ENCODE measurements around the gene ZNF195.
A peak's percentile ranks its signal among the peaks of the same experiment; 100 is the strongest.

Gene ZNF195

GRCh38 chr11:3346587-3346986 lies 32.4 kb downstream of the ZNF195 start:
- Histone ChIP-seq H3K4me1 (no peaks in the 10 kb centered on the region), H3K9ac (no peak overlapping the region), H3K36me3 (ENCODE audit: control insufficient read depth, insufficient read depth, low read length) (no peaks in the 10 kb centered on the region), H3K9me3 (ENCODE audit: control insufficient read depth, low read length) (no peaks in the 10 kb centered on the region), H3K27ac (no peak overlapping the region), H3K4me2 (ENCODE audit: low read length) (no peak overlapping the region), H3K79me2 (no peaks in the 10 kb centered on the region), H2AFZ (no peak overlapping the region), H3K4me3 (ENCODE audit: low read depth, low read length) (no peak overlapping the region), H3K27me3 (ENCODE audit: control insufficient read depth, insufficient read depth, low read length) (no peaks in the 10 kb centered on the region)
- TF ChIP-seq CTCF (IDR thresholded peaks at IDR 0.05), result no peak

GRCh38 chr11:3345736-3346135 lies 33.2 kb downstream of the ZNF195 start:
- no peak overlapping the region for H3K4me2 ChIP-seq (ENCODE audit: low read length)
- H3K27me3 ChIP-seq (ENCODE audit: control insufficient read depth, insufficient read depth, low read length), result no peaks in the 10 kb centered on the region
- H3K4me1 ChIP-seq, result no peaks in the 10 kb centered on the region
- H3K27ac ChIP-seq, result no peak overlapping the region
- no peak overlapping the region for H3K4me3 ChIP-seq (ENCODE audit: low read depth, low read length)
- no peak overlapping the region for H3K9ac ChIP-seq
- no peak for TF ChIP-seq CTCF (IDR thresholded peaks at IDR 0.05)
- H3K79me2 ChIP-seq, result no peaks in the 10 kb centered on the region
- H3K36me3 ChIP-seq (ENCODE audit: control insufficient read depth, insufficient read depth, low read length), result no peaks in the 10 kb centered on the region
- H2AFZ ChIP-seq, result no peak overlapping the region
- H3K9me3 ChIP-seq (ENCODE audit: control insufficient read depth, low read length), result no peaks in the 10 kb centered on the region

GRCh38 chr11:3344327-3345174 lies 34.4 kb downstream of the ZNF195 start:
- H2AFZ ChIP-seq, result no peak overlapping the region
- no peak for TF ChIP-seq CTCF (IDR thresholded peaks at IDR 0.05)
- H3K27me3 ChIP-seq (ENCODE audit: control insufficient read depth, insufficient read depth, low read length), result no peaks in the 10 kb centered on the region
- H3K9ac ChIP-seq, result no peak overlapping the region
- no peak overlapping the region for H3K4me2 ChIP-seq (ENCODE audit: low read length)
- no peaks in the 10 kb centered on the region for H3K4me1 ChIP-seq
- H3K9me3 ChIP-seq (ENCODE audit: control insufficient read depth, low read length), result no peaks in the 10 kb centered on the region
- H3K4me3 ChIP-seq (ENCODE audit: low read depth, low read length), result no peak overlapping the region
- no peaks in the 10 kb centered on the region for H3K79me2 ChIP-seq
- no peaks in the 10 kb centered on the region for H3K36me3 ChIP-seq (ENCODE audit: control insufficient read depth, insufficient read depth, low read length)
- no peak overlapping the region for H3K27ac ChIP-seq

- Histone ChIP-seq H3K4me1 (no peaks in the 10 kb centered on the region), H3K9ac (no peak overlapping the region), H3K36me3 (ENCODE audit: control insufficient read depth, insufficient read depth, low read length) (no peaks in the 10 kb centered on the region), H2AFZ (no peak overlapping the region), H3K27me3 (ENCODE audit: control insufficient read depth, insufficient read depth, low read length) (no peaks in the 10 kb centered on the region), H3K79me2 (no peaks in the 10 kb centered on the region), H3K4me3 (ENCODE audit: low read depth, low read length) (no peak overlapping the region), H3K4me2 (ENCODE audit: low read length) (no peak overlapping the region), H3K9me3 (ENCODE audit: control insufficient read depth, low read length) (no peaks in the 10 kb centered on the region), H3K27ac (no peak overlapping the region)
- TF ChIP-seq CTCF (IDR thresholded peaks at IDR 0.05), result no peak
Measured at GRCh38 chr11:3342709-3343108, 36.2 kb downstream of the ZNF195 start.

- Histone ChIP-seq H3K36me3 (ENCODE audit: control insufficient read depth, insufficient read depth, low read length) (no peaks in the 10 kb centered on the region), H2AFZ (no peak overlapping the region), H3K9ac (no peak overlapping the region), H3K4me3 (ENCODE audit: low read depth, low read length) (no peak overlapping the region), H3K27me3 (ENCODE audit: control insufficient read depth, insufficient read depth, low read length) (no peaks in the 10 kb centered on the region), H3K4me1 (no peaks in the 10 kb centered on the region), H3K9me3 (ENCODE audit: control insufficient read depth, low read length) (no peaks in the 10 kb centered on the region), H3K27ac (no peak overlapping the region), H3K79me2 (no peaks in the 10 kb centered on the region), H3K4me2 (ENCODE audit: low read length) (no peak overlapping the region)
- peak; percentile 46 for TF ChIP-seq CTCF (IDR thresholded peaks at IDR 0.05)
Measured at GRCh38 chr11:3341298-3341697, 37.6 kb downstream of the ZNF195 start.
